PC-9 (cell line): Measurements from ENCODE around the gene FEV. TPM values are rescaled to one million over a fixed set of nuclear protein-coding genes. Genes with fewer than 3 reads are reported as not detected.

ENCODE experiments used
- BruUV-seq: library from RNA; stranded (reverse); fragments of 400-500 nt; replicated peaks from 2 replicates; lab custom pipeline; 2021; lab: Mats Ljungman, UMichigan
- CTCF ChIA-PET: fragments of 300-600 bp; sonication (Branson Sonifier 250); formaldehyde crosslinking; loops from one replicate; lab custom pipeline; 2022; ENCODE audit warnings: antibody characterized with exemption; lab: Charles Lee
- POLR2A ChIA-PET: fragments of 300-600 bp; sonication (Branson Sonifier 250); formaldehyde crosslinking; loops from one replicate; lab custom pipeline; 2022; ENCODE audit warnings: antibody characterized with exemption; ENCODE audit not compliant: unreplicated experiment; lab: Charles Lee
- DNase-seq, 2 experiments: peaks; one replicate each; pipeline versions ENCODE4 v3.0.0 to v3.0.0-alpha.2; 2015 to 2022; ENCODE audit warnings: mixed read lengths in 1 of 2
- H2AFZ ChIP-seq: fragments of 200-600 bp; sonication (generic); 2 replicates; pipeline ENCODE4 v1.8.1; 2017; ENCODE audit warnings: antibody characterized with exemption
- H3F3A ChIP-seq: fragments of 200-600 bp; sonication (generic); 2 replicates; pipeline ENCODE4 v1.8.1; 2017; ENCODE audit warnings: antibody characterized with exemption, mild to moderate bottlenecking, low read depth; ENCODE audit not compliant: insufficient read depth
- H3K27ac ChIP-seq: fragments of 200-600 bp; sonication (generic); 2 replicates; pipeline ENCODE4 v1.6.1; 2016; ENCODE audit warnings: mixed run types
- H3K27me3 ChIP-seq: fragments of 200-600 bp; sonication (generic); 2 replicates; pipeline ENCODE4 v1.6.1; 2016; ENCODE audit warnings: low read depth, mixed run types; ENCODE audit not compliant: insufficient read depth
- H3K36me3 ChIP-seq: fragments of 200-600 bp; sonication (generic); 2 replicates; pipeline ENCODE4 v1.6.1; 2016; ENCODE audit warnings: low read depth, mixed run types
- H3K4me1 ChIP-seq: fragments of 200-600 bp; sonication (generic); replicated peaks from 2 replicates; pipeline ENCODE4 v1.6.1; 2016; ENCODE audit warnings: mixed run types; ENCODE audit not compliant: insufficient read depth
- H3K4me2 ChIP-seq: fragments of 200-600 bp; sonication (generic); 2 replicates; pipeline ENCODE4 v1.6.1; 2017; ENCODE audit warnings: mixed run types
- H3K4me3 ChIP-seq: fragments of 200-600 bp; sonication (generic); 2 replicates; pipeline ENCODE4 v1.6.1; 2016; ENCODE audit warnings: mixed run types
- H3K79me2 ChIP-seq: fragments of 200-600 bp; sonication (generic); 2 replicates; pipeline ENCODE4 v1.6.1; 2017; ENCODE audit warnings: low read depth, mixed run types
- H3K9me2 ChIP-seq: fragments of 200-600 bp; sonication (generic); 2 replicates; pipeline ENCODE4 v1.8.1; 2017; ENCODE audit warnings: mild to moderate bottlenecking; ENCODE audit not compliant: insufficient read depth
- H3K9me3 ChIP-seq: fragments of 200-600 bp; sonication (generic); 2 replicates; pipeline ENCODE4 v1.8.1; 2016; ENCODE audit warnings: low read depth; ENCODE audit not compliant: insufficient read depth
- H4K20me1 ChIP-seq: fragments of 200-600 bp; sonication (generic); 2 replicates; pipeline ENCODE4 v1.8.1; 2017; ENCODE audit not compliant: insufficient read depth
- CTCF ChIP-seq: fragments of 200-600 bp; sonication (generic); conservative IDR thresholded peaks from 2 replicates; pipeline ENCODE4 v1.6.1; 2017; ENCODE audit warnings: mixed run types, antibody characterized with exemption, mild to moderate bottlenecking, moderate library complexity
- EZH2 ChIP-seq: fragments of 200-600 bp; sonication (generic); IDR thresholded peaks from 2 replicates; pipeline ENCODE4 v1.8.0; 2017; ENCODE audit warnings: antibody characterized with exemption, low read depth
- intact Hi-C: fragments of 100-400 bp; cut with micrococcal nuclease; formaldehyde crosslinking; loops from one replicate; pipeline ENCODE4 v1.10.0; 2022; ENCODE audit not compliant: unreplicated experiment
- total RNA-seq: library from RNA; stranded (reverse); gene quantifications from 2 replicates; pipeline ENCODE4 v1.2.3, GENCODE V29; 2021

Gene FEV
- total RNA-seq, 1 experiment from 2014 or later: not detected

GRCh38 chr2:218983934-218984238, 1.1 kb downstream of the FEV start:
- BruUV-seq: no TSS peak
- Histone ChIP-seq H3K4me2 (no peak overlapping the region), H3K27me3 (peaks cover 51% of the 10 kb centered on the region), H3K9me3 (no peaks in the 10 kb centered on the region), H2AFZ (no peak overlapping the region), H3K4me3 (no peak overlapping the region), H3K36me3 (no peaks in the 10 kb centered on the region), H3K4me1 (no peaks in the 10 kb centered on the region), H3K79me2 (no peaks in the 10 kb centered on the region), H3K27ac (no peak overlapping the region), H4K20me1 (no peaks in the 10 kb centered on the region), H3F3A (no peaks in the 10 kb centered on the region), H3K9me2 (no peaks in the 10 kb centered on the region)
- DNase-seq: no peak
- intact Hi-C loops: loop anchor here (5.0 kb wide), 1 partner anchor 107 kb away; no protein-coding TSS in a partner anchor
- CTCF ChIA-PET: no interaction called here
- no peak for TF ChIP-seq EZH2
- TF ChIP-seq CTCF: no peak
- POLR2A ChIA-PET: no interaction called here

GRCh38 chr2:218983263-218983933, 1.6 kb downstream of the FEV start:
- H3K36me3 ChIP-seq: no peaks in the 10 kb centered on the region
- H3K4me1 ChIP-seq: no peaks in the 10 kb centered on the region
- TF ChIP-seq CTCF (no peak), EZH2 (no peak)
- ChIA-PET POLR2A (no interaction called here), CTCF (no interaction called here)
- no peak for DNase-seq
- H3K79me2 ChIP-seq: no peaks in the 10 kb centered on the region
- H3F3A ChIP-seq: no peaks in the 10 kb centered on the region
- no peak overlapping the region for H3K4me3 ChIP-seq
- intact Hi-C loops: loop anchor here (5.0 kb wide), 1 partner anchor 106 kb away; no protein-coding TSS in a partner anchor
- H3K27ac ChIP-seq: no peak overlapping the region
- H3K27me3 ChIP-seq: peaks cover 47% of the 10 kb centered on the region
- H4K20me1 ChIP-seq: no peaks in the 10 kb centered on the region
- no peak overlapping the region for H3K4me2 ChIP-seq
- no peaks in the 10 kb centered on the region for H3K9me2 ChIP-seq
- no TSS peak for BruUV-seq
- no peak overlapping the region for H2AFZ ChIP-seq
- no peaks in the 10 kb centered on the region for H3K9me3 ChIP-seq

- H3K79me2 ChIP-seq: no peaks in the 10 kb centered on the region
- H3K4me3 ChIP-seq: no peak overlapping the region
- no peaks in the 10 kb centered on the region for H3F3A ChIP-seq
- H3K9me2 ChIP-seq: no peaks in the 10 kb centered on the region
- no peak for TF ChIP-seq EZH2
- TF ChIP-seq CTCF: no peak
- intact Hi-C loops: loop anchor here (5.0 kb wide), 1 partner anchor 105 kb away; no protein-coding TSS in a partner anchor
- H4K20me1 ChIP-seq: no peaks in the 10 kb centered on the region
- BruUV-seq: no TSS peak
- no peaks in the 10 kb centered on the region for H3K9me3 ChIP-seq
- ChIA-PET CTCF (no interaction called here), POLR2A (no interaction called here)
- no peaks in the 10 kb centered on the region for H3K36me3 ChIP-seq
- H3K27me3 ChIP-seq: peaks cover 47% of the 10 kb centered on the region
- no peak overlapping the region for H3K4me2 ChIP-seq
- H3K4me1 ChIP-seq: no peaks in the 10 kb centered on the region
- no peak overlapping the region for H2AFZ ChIP-seq
- no peak for DNase-seq
- H3K27ac ChIP-seq: no peak overlapping the region
Observed at GRCh38 chr2:218982586-218983262, 2.3 kb downstream of the FEV start.
